H1 (cell line): ENCODE measurements around the gene SUCNR1. TPM values are rescaled to one million over a fixed set of nuclear protein-coding genes. Genes with fewer than 3 reads are reported as not detected.

Experiments
- CTCF ChIA-PET: fragments of 300-600 bp; sonication (Branson Sonifier 250); formaldehyde crosslinking; loops from one replicate; lab custom pipeline; 2021; ENCODE audit not compliant: partially characterized antibody; lab: Charles Lee
- POLR2A ChIA-PET: fragments of 300-600 bp; sonication (Branson Sonifier 250); formaldehyde crosslinking; loops from one replicate; lab custom pipeline; 2021; ENCODE audit warnings: inconsistent platforms; ENCODE audit not compliant: partially characterized antibody; lab: Charles Lee
- DNase-seq, 2 experiments: peaks; one replicate each; pipeline versions ENCODE4 v3.0.0 to v3.0.0-alpha.2; 2010 to 2022; ENCODE audit warnings: low spot score in 2 of 2, low read depth in 1 of 2, mixed read lengths in 1 of 2
- FAIRE-seq: peaks from 2 replicates; lab custom pipeline; 2011; peaks lifted over from hg19 to GRCh38; lab: Jason Lieb, UNC
- H2AFZ ChIP-seq: 2 replicates; pipeline ENCODE4 v1.8.1; 2012; ENCODE audit warnings: low read length, inconsistent platforms
- H2AK5ac ChIP-seq: 2 replicates; pipeline ENCODE4 v1.6.1; 2013; ENCODE audit warnings: low read depth, low read length
- H2BK120ac ChIP-seq: replicated peaks from 2 replicates; pipeline ENCODE3; 2013; ENCODE audit warnings: low read depth, low read length, inconsistent platforms
- H2BK12ac ChIP-seq: 2 replicates; pipeline ENCODE4 v1.6.1; 2013; ENCODE audit warnings: low read depth, low read length
- H2BK15ac ChIP-seq: 2 replicates; pipeline ENCODE4 v1.6.1; 2013; ENCODE audit warnings: low read length
- H2BK20ac ChIP-seq: 2 replicates; pipeline ENCODE4 v1.6.1; 2013; ENCODE audit warnings: low read length
- H2BK5ac ChIP-seq: 2 replicates; pipeline ENCODE4 v1.6.1; 2013; ENCODE audit warnings: low read depth, low read length
- H3K14ac ChIP-seq: 2 replicates; pipeline ENCODE4 v1.6.1; 2013; ENCODE audit warnings: inconsistent platforms; ENCODE audit not compliant: insufficient read length
- H3K18ac ChIP-seq: 2 replicates; pipeline ENCODE4 v1.6.1; 2013; ENCODE audit warnings: low read length; ENCODE audit errors: extremely low read depth
- H3K23ac ChIP-seq: 2 replicates; pipeline ENCODE4 v1.6.1; 2013; ENCODE audit warnings: inconsistent platforms; ENCODE audit not compliant: insufficient read length
- H3K23me2 ChIP-seq: 2 replicates; pipeline ENCODE4 v1.6.1; 2013; ENCODE audit warnings: low read depth, low read length
- H3K27ac ChIP-seq: 2 replicates; pipeline ENCODE4 v1.6.1; 2011; ENCODE audit warnings: low read depth, low read length, inconsistent platforms
- H3K27me3 ChIP-seq, 4 experiments: replicated peaks in 1 of 4; 1 replicate in 1 of 4; 2 replicates in 3 of 4; pipeline versions ENCODE4 v1.6.1 to v1.8.1; 2011 to 2013; ENCODE audit warnings: low read length in 3 of 4, mild to moderate bottlenecking in 3 of 4, inconsistent platforms in 2 of 4, mixed read lengths in 2 of 4, moderate library complexity in 1 of 4; ENCODE audit not compliant: control insufficient read depth in 3 of 4, insufficient read depth in 3 of 4; ENCODE audit errors: extremely low read depth in 1 of 4
- H3K36me3 ChIP-seq, 4 experiments: 2 replicates each; pipeline versions ENCODE4 v1.6.1 to v1.8.1; 2011 to 2013; ENCODE audit warnings: mild to moderate bottlenecking in 4 of 4, low read length in 3 of 4, moderate library complexity in 2 of 4, control low read depth in 1 of 4, inconsistent platforms in 1 of 4; ENCODE audit not compliant: insufficient read depth in 4 of 4, control insufficient read depth in 2 of 4
- H3K4ac ChIP-seq: replicated peaks from 2 replicates; pipeline ENCODE3; 2013; ENCODE audit warnings: low read length, low read depth, mixed read lengths, inconsistent platforms; ENCODE audit not compliant: insufficient read length
- H3K4me1 ChIP-seq, 4 experiments: replicated peaks in 1 of 4; 1 replicate in 1 of 4; 2 replicates in 3 of 4; pipeline versions ENCODE4 v1.6.1 to v1.8.1; 2011 to 2013; ENCODE audit warnings: low read length in 3 of 4, inconsistent platforms in 2 of 4, mixed read lengths in 1 of 4; ENCODE audit not compliant: insufficient read depth in 4 of 4, control insufficient read depth in 3 of 4
- H3K4me2 ChIP-seq, 2 experiments: 2 replicates each; pipeline versions ENCODE4 v1.6.1 to v1.8.1; 2011 to 2013; ENCODE audit warnings: low read depth in 2 of 2, low read length in 2 of 2, control low read depth in 1 of 2, inconsistent platforms in 1 of 2, mild to moderate bottlenecking in 1 of 2; ENCODE audit not compliant: insufficient read depth in 1 of 2
- H3K4me3 ChIP-seq, 4 experiments: fragments of 200-600, 300-600 bp in 1 of 4; sonication (generic), shearing (Covaris generic), sonication (Bioruptor Twin) in 1 of 4; 2 replicates each; pipeline versions ENCODE4 v1.5.1 to v1.8.1; 2011 to 2016; ENCODE audit warnings: low read length in 4 of 4, low read depth in 3 of 4, control low read depth in 2 of 4, inconsistent platforms in 2 of 4, mild to moderate bottlenecking in 2 of 4, mixed read lengths in 1 of 4, moderate library complexity in 1 of 4; ENCODE audit not compliant: insufficient read depth in 2 of 4; ENCODE audit errors: extremely low read depth in 1 of 4
- H3K56ac ChIP-seq: replicated peaks from 2 replicates; pipeline ENCODE3; 2013; ENCODE audit warnings: low read depth, mild to moderate bottlenecking, mixed read lengths, low read length, inconsistent platforms; ENCODE audit not compliant: insufficient read length
- H3K79me1 ChIP-seq: 2 replicates; pipeline ENCODE4 v1.6.1; 2013; ENCODE audit warnings: low read depth, low read length, control low read depth
- H3K79me2 ChIP-seq, 2 experiments: 2 replicates each; pipeline versions ENCODE4 v1.6.1 to v1.8.1; 2012 to 2013; ENCODE audit warnings: low read length in 2 of 2, mild to moderate bottlenecking in 2 of 2, inconsistent platforms in 1 of 2; ENCODE audit not compliant: insufficient read depth in 2 of 2, control insufficient read depth in 1 of 2
- H3K9ac ChIP-seq, 4 experiments: replicated peaks in 1 of 4; 1 replicate in 1 of 4; 2 replicates in 3 of 4; pipeline versions ENCODE4 v1.6.1 to v1.8.1; 2011 to 2013; ENCODE audit warnings: low read depth in 3 of 4, low read length in 3 of 4, control low read depth in 2 of 4, mild to moderate bottlenecking in 2 of 4, moderate library complexity in 2 of 4, inconsistent platforms in 1 of 4; ENCODE audit errors: extremely low read depth in 1 of 4
- H3K9me3 ChIP-seq, 2 experiments: 2 replicates each; pipeline versions ENCODE4 v1.6.1 to v1.8.1; 2012 to 2013; ENCODE audit warnings: mild to moderate bottlenecking in 2 of 2, moderate library complexity in 2 of 2, control low read depth in 1 of 2, inconsistent platforms in 1 of 2, low read depth in 1 of 2, low read length in 1 of 2, mixed read lengths in 1 of 2; ENCODE audit not compliant: insufficient read depth in 2 of 2
- H4K20me1 ChIP-seq, 2 experiments: replicated peaks in 1 of 2; 2 replicates each; pipeline versions ENCODE3 to v1.8.1; 2011 to 2013; ENCODE audit warnings: inconsistent platforms in 2 of 2, low read length in 2 of 2, mild to moderate bottlenecking in 1 of 2; ENCODE audit not compliant: insufficient read depth in 2 of 2, control insufficient read depth in 1 of 2
- H4K5ac ChIP-seq: 2 replicates; pipeline ENCODE4 v1.6.1; 2013; ENCODE audit warnings: low read length, low read depth, mixed read lengths, inconsistent platforms; ENCODE audit not compliant: insufficient read length
- H4K8ac ChIP-seq: 2 replicates; pipeline ENCODE4 v1.8.0; 2013; ENCODE audit warnings: mild to moderate bottlenecking, moderate library complexity, low read length, inconsistent platforms; ENCODE audit not compliant: insufficient read depth; ENCODE audit errors: extremely low read depth
- H4K91ac ChIP-seq: replicated peaks from 2 replicates; pipeline ENCODE3; 2013; ENCODE audit warnings: low read length, mixed read lengths, inconsistent platforms; ENCODE audit not compliant: insufficient read length
- ASH2L ChIP-seq: fragments of 200-600, 300-600 bp; sonication (generic); IDR thresholded peaks from one replicate; pipeline ENCODE4 v1.7.1; 2017; ENCODE audit warnings: low read length
- ATF3 ChIP-seq: IDR thresholded peaks from 2 replicates; pipeline ENCODE4 v1.6.1; 2011; ENCODE audit warnings: low read depth, mild to moderate bottlenecking, low read length; ENCODE audit not compliant: insufficient read depth
- JUND ChIP-seq: IDR thresholded peaks from 2 replicates; pipeline ENCODE4 v1.6.1; 2011; ENCODE audit warnings: mild to moderate bottlenecking, improper control_type of control experiment, low read length
- KDM1A ChIP-seq: fragments of 200-600, 300-600 bp; sonication (generic); IDR thresholded peaks from 2 replicates; pipeline ENCODE4 v1.7.1; 2016; ENCODE audit warnings: mild to moderate bottlenecking, low read length, borderline replicate concordance
- NANOG ChIP-seq: IDR thresholded peaks from 2 replicates; pipeline ENCODE4 v1.6.1; 2011; ENCODE audit warnings: low read length, low read depth, mild to moderate bottlenecking, inconsistent platforms; ENCODE audit not compliant: insufficient read depth, poor library complexity, severe bottlenecking
- NRF1 ChIP-seq: IDR thresholded peaks from 2 replicates; pipeline ENCODE4 v1.6.1; 2011; ENCODE audit warnings: mild to moderate bottlenecking, low read depth, low read length, improper control_type of control experiment
- SIX5 ChIP-seq: IDR thresholded peaks from 2 replicates; pipeline ENCODE4 v1.6.1; 2011; ENCODE audit warnings: mild to moderate bottlenecking, low read depth, low read length
- SUZ12 ChIP-seq: fragments of 200-600 bp; sonication (generic); IDR thresholded peaks from 2 replicates; pipeline ENCODE4 v1.6.1; 2012; ENCODE audit warnings: mild to moderate bottlenecking, inconsistent platforms, low read length, moderate library complexity, mixed read lengths
- WGBS, 2 experiments: shearing (Covaris generic) in 1 of 2; methylation state at CpG; one replicate each; pipeline versions ENCODE4 v1.1.6 to v1.1.7; 2013 to 2015; ENCODE audit warnings: low lambda C conversion rate in 2 of 2, mixed read lengths in 2 of 2, inconsistent platforms in 1 of 2, low coverage in 1 of 2, missing lambda C conversion rate in 1 of 2; ENCODE audit not compliant: insufficient replicate concordance in 2 of 2, insufficient coverage in 1 of 2, insufficient read length in 1 of 2; ENCODE audit errors: extremely low coverage in 1 of 2, missing lambda C conversion rate in 1 of 2; 5-methylcytosine and 5-hydroxymethylcytosine counted together
- polyA plus RNA-seq, 7 experiments: library from polyadenylated mRNA; depleted of rRNA in 3 of 7; stranded (reverse) in 5 of 7; unstranded in 2 of 7; fragments of >200 nt in 5 of 7; fragments of 200-250 nt in 2 of 7; gene quantifications; 1 replicate in 5 of 7; 2 replicates in 1 of 7; 4 replicates in 1 of 7; pipeline versions ENCODE4 v1.2.1 to v1.2.3, GENCODE V29; 2011 to 2013; ENCODE audit warnings: missing spikeins in 2 of 7, mixed read lengths in 2 of 7
- total RNA-seq: library from RNA; stranded (reverse); fragmentation: NEBNext Ultra II Directional; extraction: Animal tissue kit (Norgen Biotek cat#: 25700); gene quantifications from 2 replicates; pipeline ENCODE4 v1.2.1, GENCODE V29; 2021

SUCNR1 gene
- total and polyA plus RNA-seq, 2 of the 8 experiments (the other 6 are each of a cell fraction or from before 2014, with no cell fraction given), result not detected

- no peak overlapping the region for H4K8ac ChIP-seq
- no peak overlapping the region for H2AFZ ChIP-seq
- no peak overlapping the region for H3K23ac ChIP-seq
- H3K36me3 ChIP-seq, result no peaks in the 10 kb centered on the region
- H4K5ac ChIP-seq, result no peak overlapping the region
- no peak overlapping the region for H3K9ac ChIP-seq
- DNase-seq (no peak), FAIRE-seq (no peak)
- H4K20me1 ChIP-seq, result no peaks in the 10 kb centered on the region
- H2BK20ac ChIP-seq, result no peak overlapping the region
- H2BK120ac ChIP-seq, result no peak overlapping the region
- H3K23me2 ChIP-seq, result no peaks in the 10 kb centered on the region
- 89% methylated on average over 2 of the region's 2 CpGs; no CpG with 5 or more reads in 1 of the 2 experiments for whole genome bisulfite sequencing, 2 experiments
- H3K14ac ChIP-seq, result no peak overlapping the region
- H3K79me1 ChIP-seq, result no peaks in the 10 kb centered on the region
- H3K4ac ChIP-seq, result no peak overlapping the region
- no peak overlapping the region for H3K4me3 ChIP-seq
- no peaks in the 10 kb centered on the region for H3K4me1 ChIP-seq
- no peaks in the 10 kb centered on the region for H3K27me3 ChIP-seq
- H3K18ac ChIP-seq, result no peak overlapping the region
- H2BK12ac ChIP-seq, result no peak overlapping the region
- no peak overlapping the region for H2BK5ac ChIP-seq
- H2AK5ac ChIP-seq, result no peak overlapping the region
- no peak for TF ChIP-seq KDM1A
- TF ChIP-seq JUND, result no peak
- TF ChIP-seq NANOG, result no peak
- no peak for TF ChIP-seq NRF1
- no peak for TF ChIP-seq ASH2L
- TF ChIP-seq SUZ12, result no peak
- no peak for TF ChIP-seq SIX5
- no peak for TF ChIP-seq ATF3
- H3K27ac ChIP-seq, result no peak overlapping the region
- CTCF ChIA-PET, result interaction anchor here (0.6 kb wide), 1 partner anchor 495 kb away, joined by 3 read pairs; no protein-coding TSS in a partner anchor
- no peaks in the 10 kb centered on the region; a peak in 1 of 4 replicates for H3K9me3 ChIP-seq
- POLR2A ChIA-PET, result no interaction called here
- no peak overlapping the region for H3K4me2 ChIP-seq
- H3K56ac ChIP-seq, result no peak overlapping the region
- no peak overlapping the region for H4K91ac ChIP-seq
- H2BK15ac ChIP-seq, result no peak overlapping the region
- H3K79me2 ChIP-seq, result no peaks in the 10 kb centered on the region
Observed at GRCh38 chr3:151925876-151926275, 52.4 kb downstream of the SUCNR1 start.
